Stomach smooth muscle (tissue), 2 donors: Measurements from ENCODE around the gene FHDC1.

Experiments used
- H3K27ac ChIP-seq: one replicate; pipeline ENCODE4 v1.7.0; 2013; ENCODE audit warnings: mild to moderate bottlenecking, low read length, inconsistent platforms
- H3K27me3 ChIP-seq, 2 donors: one replicate each; pipeline ENCODE4 v1.7.0; 2013; ENCODE audit warnings: low read length in 2 of 2; ENCODE audit not compliant: insufficient read depth in 2 of 2, control insufficient read depth in 1 of 2
- H3K36me3 ChIP-seq, 2 donors: one replicate each; pipeline ENCODE4 v1.7.0; 2013; ENCODE audit warnings: low read length in 2 of 2; ENCODE audit not compliant: control insufficient read depth in 2 of 2, insufficient read depth in 2 of 2
- H3K4me1 ChIP-seq: one replicate; pipeline ENCODE4 v1.7.0; 2013; ENCODE audit warnings: low read length; ENCODE audit not compliant: control insufficient read depth, insufficient read depth
- H3K4me3 ChIP-seq, 2 donors: one replicate each; pipeline ENCODE4 v1.7.0; 2013; ENCODE audit warnings: low read length in 2 of 2
- H3K9ac ChIP-seq, 2 donors: one replicate each; pipeline ENCODE4 v1.7.0; 2013; ENCODE audit warnings: low read length in 2 of 2, mild to moderate bottlenecking in 1 of 2
- H3K9me3 ChIP-seq, 2 donors: one replicate each; pipeline ENCODE4 v1.7.0; 2013; ENCODE audit warnings: low read length in 2 of 2; ENCODE audit not compliant: control insufficient read depth in 2 of 2
- donor health status: healthy.
- donor health status: Pancreatic carcinoma.

The FHDC1 gene

GRCh38 chr4:152996111-152996571 lies 60.0 kb downstream of the FHDC1 start:
- Histone ChIP-seq H3K9ac (no peak overlapping the region), H3K27me3 (no peaks in the 10 kb centered on the region), H3K4me3 (no peak overlapping the region), H3K4me1 (no peaks in the 10 kb centered on the region), H3K9me3 (no peaks in the 10 kb centered on the region), H3K36me3 (no peaks in the 10 kb centered on the region), H3K27ac (no peak overlapping the region)

- H3K9me3 ChIP-seq, result no peaks in the 10 kb centered on the region
- H3K4me1 ChIP-seq, result no peaks in the 10 kb centered on the region
- no peak overlapping the region for H3K27ac ChIP-seq
- H3K4me3 ChIP-seq, result no peak overlapping the region
- no peaks in the 10 kb centered on the region for H3K27me3 ChIP-seq
- no peak overlapping the region for H3K9ac ChIP-seq
- no peaks in the 10 kb centered on the region for H3K36me3 ChIP-seq
These were observed 60.5 kb downstream of the FHDC1 start for GRCh38 chr4:152996672-152997071.

GRCh38 chr4:152997288-152997687 lies 61.2 kb downstream of the FHDC1 start:
- H3K4me1 ChIP-seq, result no peaks in the 10 kb centered on the region
- no peaks in the 10 kb centered on the region for H3K9me3 ChIP-seq
- H3K4me3 ChIP-seq, result no peak overlapping the region
- no peak overlapping the region for H3K27ac ChIP-seq
- no peaks in the 10 kb centered on the region for H3K27me3 ChIP-seq
- no peaks in the 10 kb centered on the region for H3K36me3 ChIP-seq
- no peak overlapping the region for H3K9ac ChIP-seq

- H3K27ac ChIP-seq, result no peak overlapping the region
- H3K36me3 ChIP-seq, result no peaks in the 10 kb centered on the region
- H3K9ac ChIP-seq, result no peak overlapping the region
- no peaks in the 10 kb centered on the region for H3K4me1 ChIP-seq
- no peaks in the 10 kb centered on the region for H3K27me3 ChIP-seq
- no peaks in the 10 kb centered on the region for H3K9me3 ChIP-seq
- H3K4me3 ChIP-seq, result no peak overlapping the region
These were observed 61.8 kb downstream of the FHDC1 start for GRCh38 chr4:152997771-152998487.

GRCh38 chr4:152998861-152999260 lies 62.7 kb downstream of the FHDC1 start:
- H3K27ac ChIP-seq, result no peak overlapping the region

GRCh38 chr4:152999346-153000075 lies 63.4 kb downstream of the FHDC1 start:
- no peaks in the 10 kb centered on the region for H3K27me3 ChIP-seq
- H3K36me3 ChIP-seq, result no peaks in the 10 kb centered on the region
- no peak overlapping the region for H3K4me3 ChIP-seq
- H3K9me3 ChIP-seq, result no peaks in the 10 kb centered on the region
- H3K27ac ChIP-seq, result no peak overlapping the region
- no peaks in the 10 kb centered on the region for H3K4me1 ChIP-seq
- H3K9ac ChIP-seq, result no peak overlapping the region

More at GRCh38 chr4:152998861-152999260, 62.7 kb downstream of the FHDC1 start:
- Histone ChIP-seq H3K4me3 (no peak overlapping the region), H3K9me3 (no peaks in the 10 kb centered on the region), H3K27me3 (no peaks in the 10 kb centered on the region), H3K4me1 (no peaks in the 10 kb centered on the region), H3K36me3 (no peaks in the 10 kb centered on the region), H3K9ac (no peak overlapping the region)

- Histone ChIP-seq H3K4me1 (no peaks in the 10 kb centered on the region), H3K36me3 (no peaks in the 10 kb centered on the region), H3K27ac (no peak overlapping the region), H3K9ac (no peak overlapping the region), H3K27me3 (no peaks in the 10 kb centered on the region), H3K4me3 (no peak overlapping the region), H3K9me3 (no peaks in the 10 kb centered on the region)
These were observed 63.9 kb downstream of the FHDC1 start for GRCh38 chr4:153000076-153000420.

GRCh38 chr4:153001626-153002025 lies 65.5 kb downstream of the FHDC1 start:
- H3K27ac ChIP-seq, result no peak overlapping the region
- H3K4me1 ChIP-seq, result no peaks in the 10 kb centered on the region
- H3K9ac ChIP-seq, result no peak overlapping the region
- no peaks in the 10 kb centered on the region for H3K27me3 ChIP-seq
- no peaks in the 10 kb centered on the region for H3K36me3 ChIP-seq
- H3K4me3 ChIP-seq, result no peak overlapping the region
- H3K9me3 ChIP-seq, result no peaks in the 10 kb centered on the region

GRCh38 chr4:153002110-153002509 lies 66.0 kb downstream of the FHDC1 start:
- Histone ChIP-seq H3K9ac (no peak overlapping the region), H3K36me3 (no peaks in the 10 kb centered on the region), H3K4me1 (no peaks in the 10 kb centered on the region), H3K27ac (no peak overlapping the region), H3K4me3 (no peak overlapping the region), H3K27me3 (no peaks in the 10 kb centered on the region), H3K9me3 (no peaks in the 10 kb centered on the region)

GRCh38 chr4:153004081-153004850 lies 68.1 kb downstream of the FHDC1 start:
- H3K27ac ChIP-seq, result no peak overlapping the region
- H3K4me3 ChIP-seq, result no peak overlapping the region
- H3K27me3 ChIP-seq, result no peaks in the 10 kb centered on the region
- H3K36me3 ChIP-seq, result no peaks in the 10 kb centered on the region
- no peak overlapping the region for H3K9ac ChIP-seq
- no peaks in the 10 kb centered on the region for H3K4me1 ChIP-seq
- H3K9me3 ChIP-seq, result no peaks in the 10 kb centered on the region
